Subcutaneous adipose tissue (tissue), 4 donors: ENCODE results near the gene ADAM12. TPM values are rescaled to one million over a fixed set of nuclear protein-coding genes. Genes with fewer than 3 reads are reported as not detected.

Experiments used
- total RNA-seq, 4 donors: library from RNA; depleted of rRNA; stranded (reverse); fragments of >200 nt; gene quantifications; one replicate each; pipeline ENCODE4 v1.1.0, GENCODE V29; 2016
- TF ChIP-seq, protein P1 (sequence below): fragments of 450-650 bp; IDR thresholded peaks from one replicate; pipeline ENCODE4 v1.5.1; 2016; ENCODE audit warnings: low read depth, mild to moderate bottlenecking, control low read depth, antibody characterized with exemption, moderate library complexity

ADAM12 gene
- total RNA-seq, 4 donors from 2014 or later, result 11.5 to 20.4 (median 14.5) TPM

DNA sequence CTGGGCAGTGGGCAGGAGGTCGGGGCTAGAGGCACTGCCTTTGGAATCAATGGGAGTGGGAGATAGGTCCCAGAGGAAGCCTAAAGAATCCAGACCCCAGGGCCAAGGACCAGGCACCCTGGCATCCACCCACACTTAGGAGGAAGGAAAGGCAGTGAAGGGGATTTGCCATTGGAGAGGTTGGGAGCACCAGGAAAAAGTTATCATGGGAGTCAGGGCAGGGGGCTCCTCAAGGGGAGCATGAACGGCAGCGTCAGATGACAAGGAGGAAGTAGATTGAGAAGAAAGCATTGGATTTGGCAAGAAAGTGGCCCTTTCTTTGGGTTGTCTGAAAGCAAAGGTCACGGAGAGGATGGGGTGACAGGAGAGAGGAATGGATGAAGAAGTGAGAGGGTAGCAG lies 142.8 kb downstream of the ADAM12 start:
- TF ChIP-seq, protein P1, sequence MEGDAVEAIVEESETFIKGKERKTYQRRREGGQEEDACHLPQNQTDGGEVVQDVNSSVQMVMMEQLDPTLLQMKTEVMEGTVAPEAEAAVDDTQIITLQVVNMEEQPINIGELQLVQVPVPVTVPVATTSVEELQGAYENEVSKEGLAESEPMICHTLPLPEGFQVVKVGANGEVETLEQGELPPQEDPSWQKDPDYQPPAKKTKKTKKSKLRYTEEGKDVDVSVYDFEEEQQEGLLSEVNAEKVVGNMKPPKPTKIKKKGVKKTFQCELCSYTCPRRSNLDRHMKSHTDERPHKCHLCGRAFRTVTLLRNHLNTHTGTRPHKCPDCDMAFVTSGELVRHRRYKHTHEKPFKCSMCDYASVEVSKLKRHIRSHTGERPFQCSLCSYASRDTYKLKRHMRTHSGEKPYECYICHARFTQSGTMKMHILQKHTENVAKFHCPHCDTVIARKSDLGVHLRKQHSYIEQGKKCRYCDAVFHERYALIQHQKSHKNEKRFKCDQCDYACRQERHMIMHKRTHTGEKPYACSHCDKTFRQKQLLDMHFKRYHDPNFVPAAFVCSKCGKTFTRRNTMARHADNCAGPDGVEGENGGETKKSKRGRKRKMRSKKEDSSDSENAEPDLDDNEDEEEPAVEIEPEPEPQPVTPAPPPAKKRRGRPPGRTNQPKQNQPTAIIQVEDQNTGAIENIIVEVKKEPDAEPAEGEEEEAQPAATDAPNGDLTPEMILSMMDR, result no peak

DNA sequence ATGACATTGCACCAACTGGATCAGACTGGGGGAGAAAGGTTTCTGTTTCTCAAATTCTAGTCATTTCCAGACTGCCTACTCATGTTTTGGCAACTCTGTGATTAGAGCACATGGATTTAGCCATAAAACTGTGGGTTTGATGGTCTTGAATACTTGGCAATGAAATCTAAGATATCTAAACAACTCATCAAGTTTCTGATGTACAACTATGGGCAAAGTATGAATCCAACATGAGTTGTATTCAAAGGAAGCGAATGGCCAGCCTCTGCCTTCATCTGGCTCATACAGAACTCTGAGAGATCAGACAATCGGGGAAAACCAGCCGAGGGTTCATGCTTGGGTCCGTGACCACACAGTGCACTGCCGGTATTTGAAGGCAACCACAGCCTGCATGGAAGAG lies 144.3 kb downstream of the ADAM12 start:
- TF ChIP-seq, protein P1, result no peak

DNA sequence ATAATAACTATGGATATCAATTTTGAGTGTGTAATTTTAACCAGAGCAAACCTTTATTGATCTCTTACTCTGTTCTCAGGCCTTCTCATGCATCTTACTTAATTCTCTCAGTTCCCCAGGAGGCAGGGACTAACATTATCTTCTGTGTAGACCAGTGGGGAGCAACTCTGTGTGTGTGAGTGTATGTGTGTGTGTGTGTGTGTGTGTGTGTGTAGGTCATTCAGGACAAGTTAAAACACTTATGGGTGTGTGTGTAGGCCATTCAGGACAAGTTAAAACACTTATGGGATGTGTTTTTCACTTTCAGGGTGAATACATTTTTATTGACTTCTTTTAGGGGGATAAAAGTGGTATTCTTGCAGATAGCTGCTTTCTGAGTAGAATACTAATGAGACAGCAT lies 145.0 kb downstream of the ADAM12 start:
- TF ChIP-seq, protein P1, result no peak

DNA sequence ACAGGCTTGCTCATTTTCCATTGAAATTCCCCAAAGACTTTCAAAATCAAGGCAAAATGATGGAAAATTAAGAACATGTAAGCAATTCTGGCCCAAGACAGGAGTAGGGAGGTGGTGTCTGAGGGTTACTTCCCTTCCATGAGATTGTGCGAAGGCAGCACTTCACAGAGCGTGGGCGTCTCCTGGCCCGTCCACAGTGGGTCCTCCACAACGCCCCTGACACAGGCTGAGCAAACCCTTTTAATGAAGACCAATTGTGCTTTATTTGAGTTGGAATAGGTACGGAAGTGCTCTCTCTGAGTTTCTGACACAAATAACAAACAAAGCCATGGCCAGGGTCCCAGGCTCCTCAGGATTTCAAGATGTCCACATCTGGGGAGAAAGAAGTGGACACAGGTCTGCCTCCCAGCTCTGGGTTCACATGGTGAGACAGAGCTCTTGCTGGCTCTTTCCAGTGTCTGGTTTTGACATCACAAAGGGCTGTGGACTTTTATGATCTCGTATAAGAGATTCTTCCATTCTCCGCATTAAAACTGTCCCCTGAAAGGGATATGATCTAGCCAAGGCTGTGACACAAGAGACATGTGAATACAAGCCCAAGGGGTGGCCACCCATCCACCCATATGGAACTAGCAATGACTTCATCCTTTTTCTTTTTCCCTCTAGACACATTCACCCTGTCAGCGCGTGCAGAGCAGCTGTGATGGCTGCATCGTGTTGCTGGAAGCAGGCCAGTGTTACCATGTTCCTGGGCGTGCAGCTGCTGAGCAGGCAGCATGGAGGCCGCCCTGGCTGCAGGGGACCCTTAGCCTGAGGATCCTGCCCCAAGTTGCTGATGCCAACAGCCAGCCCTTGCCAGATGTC lies 145.6 kb downstream of the ADAM12 start:
- TF ChIP-seq, protein P1, result no peak

DNA sequence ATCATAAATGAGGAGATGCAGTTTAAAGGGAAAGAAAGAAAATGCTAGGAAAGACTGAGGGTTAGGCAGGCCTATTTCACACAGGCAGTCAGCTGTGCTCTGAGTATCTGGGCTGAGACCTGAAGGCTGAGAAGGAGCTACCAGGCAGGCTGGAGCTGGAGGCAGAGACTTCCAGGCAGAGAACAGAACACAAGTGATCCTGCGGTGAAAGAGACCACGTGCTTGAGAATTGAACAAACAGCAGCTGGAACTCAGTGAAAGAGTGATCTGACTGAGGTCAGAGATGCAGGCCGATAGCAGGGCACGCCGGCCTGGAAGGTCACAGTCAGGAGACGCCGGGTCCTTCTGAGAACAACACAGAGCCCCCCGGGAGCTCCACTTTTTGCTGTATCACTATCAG lies 147.8 kb downstream of the ADAM12 start:
- TF ChIP-seq, protein P1, result no peak

DNA sequence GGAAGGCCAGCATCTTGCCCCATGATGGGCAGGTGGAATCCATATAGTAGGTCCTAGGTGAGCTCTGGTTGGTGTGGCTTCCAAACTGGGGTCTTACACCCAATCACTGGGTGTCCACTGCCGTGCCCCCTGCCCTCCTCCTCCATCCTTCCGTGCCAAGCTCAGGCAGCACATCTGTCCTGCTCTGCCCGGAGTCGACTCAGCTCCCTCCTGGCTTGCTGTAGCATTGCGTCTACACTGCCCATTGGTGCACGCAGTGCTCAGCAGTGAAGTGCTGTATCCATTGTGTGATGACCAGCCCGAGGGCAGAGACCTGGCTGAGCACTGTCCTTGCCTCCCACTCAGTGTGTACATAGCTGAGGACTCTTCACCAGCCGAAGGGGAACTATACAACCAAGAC lies 148.4 kb downstream of the ADAM12 start:
- TF ChIP-seq, protein P1, result no peak

DNA sequence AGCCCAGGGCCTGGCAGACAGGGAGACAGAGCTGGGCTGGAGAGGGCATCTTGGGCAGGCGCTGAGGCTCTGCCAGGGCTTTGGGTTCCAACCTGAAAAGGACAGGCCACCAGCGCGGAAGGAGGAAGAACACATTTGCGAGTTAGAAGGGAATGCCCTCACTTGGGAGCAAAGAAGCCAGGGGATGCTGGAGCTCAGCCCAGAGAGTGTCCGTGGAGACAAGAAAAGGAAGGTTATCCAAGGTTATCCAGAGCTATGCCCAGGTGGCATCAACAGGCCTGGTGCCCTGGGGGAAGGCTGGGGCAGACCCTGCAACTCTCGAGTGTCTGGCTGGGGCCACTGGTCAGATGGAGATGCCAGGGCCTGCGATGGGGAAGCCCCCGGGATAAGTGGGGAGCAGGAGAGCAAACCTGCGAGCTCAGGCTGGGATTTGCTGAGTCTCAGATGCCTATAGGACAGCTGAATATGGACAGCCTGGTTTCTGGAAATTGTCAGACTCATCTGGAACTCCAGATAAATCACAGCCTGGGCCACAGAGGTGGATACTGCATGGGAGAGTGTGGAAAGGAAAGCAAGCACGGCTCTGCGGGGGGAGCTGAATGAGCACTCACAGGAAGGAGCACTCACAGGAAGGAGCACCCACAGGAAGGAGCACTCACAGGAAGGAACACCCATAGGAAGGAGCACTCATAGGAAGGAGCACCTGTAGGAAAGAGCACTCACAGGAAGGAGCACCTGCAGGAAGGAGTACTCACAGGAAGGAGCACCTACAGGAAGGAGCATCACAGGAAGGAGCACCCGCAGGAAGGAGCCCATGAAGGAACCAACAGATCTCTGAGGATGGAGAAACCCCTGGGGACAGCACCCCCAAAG lies 152.1 kb downstream of the ADAM12 start:
- TF ChIP-seq, protein P1, result no peak
